DOHH2 (cell line): ENCODE results near the gene CCND2.

Experiments
- CTCF ChIP-seq: fragments of 200-600 bp; sonication (generic); IDR thresholded peaks from one replicate; pipeline ENCODE4 v1.5.1; 2014; ENCODE audit warnings: antibody characterized with exemption, mild to moderate bottlenecking, low read depth, low read length; ENCODE audit not compliant: poor library complexity, severe bottlenecking
- EZH2phosphoT487 ChIP-seq: fragments of 200-600 bp; sonication (generic); IDR thresholded peaks from 2 replicates; pipeline ENCODE4 v1.6.1; 2017; ENCODE audit warnings: borderline replicate concordance, mild to moderate bottlenecking, antibody characterized with exemption, low read length, moderate library complexity, mixed read lengths

GRCh38 chr12:4286771-4287317, 13.3 kb downstream of the CCND2 start:
- no peak for TF ChIP-seq CTCF
- no peak for TF ChIP-seq EZH2phosphoT487
